GM21825 (cell line): Measurements from ENCODE around the gene NOXRED1.
"Not testable (repeated sequence)": the region's sequence is repeated elsewhere in the genome, so short reads cannot be mapped to it uniquely, and the experiment has no call there.

Experiments used
- ATAC-seq: cut with Tn5 transposase; IDR thresholded peaks from one replicate; pipeline ENCODE4 v1.9.1; 2021; ENCODE audit warnings: mild to moderate bottlenecking, moderate library complexity; ENCODE audit not compliant: unreplicated experiment

The NOXRED1 gene

GRCh38 chr14:77423423-77423822, at the start of gene NOXRED1:
NOXRED1 (minus strand) TSS chr14:77423523; CDS start chr14:77422889, 634 bp downstream.
- no peak for ATAC-seq

- ATAC-seq, result no peak
These were observed 47.0 kb upstream of the NOXRED1 start for GRCh38 chr14:77470224-77470870.

DNA sequence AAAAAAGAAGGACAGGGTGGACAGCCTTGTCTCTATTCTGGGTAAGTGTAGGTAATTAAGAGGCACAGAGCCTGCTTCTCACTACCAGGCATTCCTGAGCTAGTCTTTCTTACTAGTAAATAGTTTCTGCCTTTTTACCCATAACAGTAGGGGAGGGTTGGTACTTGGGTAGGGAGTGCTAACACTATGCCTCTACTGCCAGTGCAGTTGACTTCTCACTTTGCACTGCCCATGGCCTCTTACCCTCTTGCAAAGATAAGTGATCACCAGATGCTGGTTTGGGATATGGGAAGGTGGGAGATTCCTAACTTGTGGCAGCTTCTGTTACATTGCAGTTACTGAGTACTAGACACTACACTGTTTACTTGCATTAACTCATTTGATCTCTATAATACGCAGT, 46.2 kb upstream of the NOXRED1 start:
- no peak for ATAC-seq

- ATAC-seq, result no peak
These were observed 45.8 kb upstream of the NOXRED1 start for GRCh38 chr14:77469067-77469505.

- ATAC-seq, result no peak
These were observed 44.5 kb upstream of the NOXRED1 start for GRCh38 chr14:77467801-77468200.

GRCh38 chr14:77459072-77459723, 35.9 kb upstream of the NOXRED1 start:
- no peak for ATAC-seq

DNA sequence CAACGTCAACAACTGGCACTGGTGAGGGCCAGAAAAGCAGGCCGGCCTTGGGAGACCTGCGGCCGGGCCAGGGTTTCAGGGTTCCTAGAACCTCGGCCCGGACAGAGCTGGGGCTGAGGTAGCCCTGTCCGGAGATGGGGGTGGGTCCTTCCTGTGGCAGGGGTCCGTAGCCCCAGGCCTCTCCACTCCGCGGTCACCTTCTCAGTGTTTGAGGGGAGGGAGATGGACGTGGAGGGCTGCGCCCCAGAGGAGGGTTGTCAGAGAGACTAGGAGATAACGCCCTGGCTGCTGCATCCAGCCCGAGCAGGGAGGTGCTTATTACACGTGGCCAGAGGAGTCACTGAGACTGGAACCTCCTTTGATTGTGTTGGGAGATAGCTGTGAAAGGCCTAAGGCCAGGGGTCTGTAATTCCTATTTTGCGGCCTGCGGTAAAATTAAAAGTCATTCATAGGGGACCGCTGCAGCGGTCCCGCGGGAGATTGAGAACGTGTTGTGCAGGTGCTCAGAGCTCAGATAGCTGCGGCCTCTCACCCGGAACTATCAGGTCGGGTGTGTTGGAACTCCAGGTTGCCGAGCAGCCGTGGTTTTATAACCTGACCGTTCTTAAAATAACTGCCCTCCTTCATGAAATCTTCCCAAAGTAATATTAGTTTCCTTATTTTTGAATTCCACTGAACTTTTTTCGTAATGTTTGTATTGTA, 35.1 kb upstream of the NOXRED1 start:
- peak; percentile 9 for ATAC-seq

DNA sequence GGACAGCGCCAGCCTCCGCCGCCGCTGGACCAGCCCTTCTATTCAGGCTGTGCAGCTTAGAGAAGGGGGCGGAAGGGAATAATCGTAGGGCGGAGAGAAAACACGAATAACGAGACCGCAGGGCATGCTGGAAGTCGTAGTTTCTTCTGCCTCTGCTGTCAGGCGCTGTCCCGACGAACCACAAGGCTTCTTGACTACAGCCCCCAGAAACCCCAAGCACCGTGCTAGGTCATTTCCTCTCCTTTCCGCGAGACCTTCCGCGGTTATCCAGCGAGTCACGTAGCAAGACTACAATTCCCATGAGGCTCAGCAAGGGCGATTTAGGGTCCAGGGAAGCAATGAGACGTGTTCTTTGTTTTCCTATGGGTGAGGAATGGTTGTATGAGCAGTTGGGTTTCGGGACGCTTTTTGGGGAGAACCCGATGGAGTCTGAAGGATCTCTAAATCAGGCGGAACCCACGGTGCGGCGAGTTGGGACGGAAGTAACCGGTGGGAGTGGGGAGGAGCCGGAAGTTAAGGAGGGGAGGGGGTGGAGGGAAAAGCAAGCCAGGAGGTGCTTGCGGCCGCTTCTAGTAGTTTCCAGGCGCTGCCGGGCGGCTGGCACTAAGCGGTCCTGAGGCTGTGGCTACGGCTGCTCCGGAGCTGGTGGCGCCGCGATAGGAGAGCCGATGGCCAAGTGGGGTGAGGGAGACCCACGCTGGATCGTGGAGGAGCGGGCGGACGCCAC, 34.4 kb upstream of the NOXRED1 start, which contains the start of the genes AHSA1 and VIPAS39:
Gene AHSA1, plus strand, starts transcription at position 572 of the 727 bp plus-strand sequence. Its CDS starts 97 bp downstream, at position 669.
Gene VIPAS39, minus strand, starts transcription at position 80 of the 727 bp plus-strand sequence. CDS start 3,499 bp downstream, outside the sequence.
- peak; percentile 90 for ATAC-seq

- no peak for ATAC-seq
These were observed 33.8 kb upstream of the NOXRED1 start for GRCh38 chr14:77457115-77457521.

DNA sequence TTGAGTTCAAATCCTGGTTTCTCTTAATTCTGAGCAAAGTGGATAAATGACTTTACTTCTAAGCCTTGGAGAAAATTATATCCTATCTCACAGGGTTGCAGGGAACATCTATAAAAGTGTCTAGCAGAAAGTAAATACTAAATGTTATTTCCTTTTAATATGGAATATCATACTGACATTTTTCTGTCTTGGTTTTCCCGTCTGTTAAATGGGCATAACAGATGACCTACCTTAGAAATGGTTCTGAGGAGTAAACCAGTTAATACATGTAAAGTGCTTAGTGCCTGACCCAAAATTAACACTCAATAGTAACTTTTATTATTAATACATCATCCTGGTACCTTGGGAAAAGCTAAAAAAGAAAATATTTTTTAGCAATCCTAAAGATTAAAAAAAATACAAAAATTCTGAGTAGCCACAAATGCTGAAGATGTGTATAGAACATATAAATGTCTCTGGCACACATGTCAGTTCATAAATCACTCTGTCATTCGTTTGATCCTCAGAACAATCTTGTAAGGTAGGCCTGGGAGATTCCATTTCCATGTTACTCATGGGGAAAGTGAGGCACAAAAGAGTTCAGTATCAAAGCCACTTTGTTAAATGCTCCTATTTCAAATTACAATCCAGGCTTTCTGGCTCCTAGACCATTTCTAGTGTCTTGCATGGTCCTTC, 32.8 kb upstream of the NOXRED1 start:
- no peak for ATAC-seq

DNA sequence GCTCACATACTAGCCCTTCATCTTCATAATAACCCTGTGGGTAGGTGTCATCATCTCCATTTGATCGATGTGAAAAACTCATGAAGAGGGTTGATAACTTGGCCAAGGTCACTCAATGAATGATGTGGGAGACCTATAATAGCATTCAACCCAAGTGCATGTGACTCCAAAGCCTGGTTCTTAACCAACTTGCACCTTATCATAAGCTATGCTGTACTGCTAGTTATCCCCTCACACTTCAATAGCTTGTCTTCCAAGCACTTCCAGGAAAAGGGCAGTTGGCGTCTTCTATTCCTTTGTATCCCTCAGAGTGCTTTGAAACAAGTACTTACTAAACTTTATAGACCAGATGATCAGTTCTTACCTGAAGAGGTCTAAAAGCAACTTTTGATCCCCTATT, 18.9 kb upstream of the NOXRED1 start:
- ATAC-seq, result no peak

DNA sequence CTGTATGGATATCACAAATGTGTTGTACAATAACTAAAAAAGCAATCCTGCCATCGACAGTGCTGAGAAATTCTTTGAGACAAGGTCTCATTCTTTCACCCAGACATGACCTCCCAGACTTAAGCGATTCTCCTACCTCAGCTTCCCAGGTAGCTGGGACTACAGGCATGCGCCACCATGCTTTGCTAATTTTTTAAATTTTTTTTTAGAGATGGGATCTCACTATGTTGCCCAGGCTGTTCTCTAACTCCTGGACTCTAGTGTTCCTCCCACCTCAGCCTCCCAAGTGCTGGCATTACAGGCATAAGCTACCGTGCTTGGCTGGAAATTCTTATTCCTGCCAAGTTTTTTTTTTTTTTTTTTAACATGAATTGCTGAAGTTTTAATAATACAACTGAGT, 16.5 kb upstream of the NOXRED1 start:
- ATAC-seq, result no peak

DNA sequence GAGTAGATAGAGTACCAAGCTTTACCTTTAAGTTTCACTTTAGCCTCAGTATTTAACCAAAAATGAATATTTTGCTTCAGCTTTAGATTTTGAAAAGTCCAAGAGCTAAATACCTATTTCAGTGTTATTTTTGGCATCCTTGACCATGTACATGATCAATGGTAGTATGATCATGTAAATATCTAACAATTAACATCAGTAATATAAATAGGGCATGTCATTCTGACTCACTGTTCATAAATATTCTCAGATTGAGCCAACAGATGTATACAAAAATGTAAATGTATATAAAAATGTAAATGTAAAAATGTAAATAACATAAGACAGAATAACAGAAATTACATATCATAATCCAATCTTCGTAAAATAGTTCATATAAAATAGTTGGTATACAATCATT, 15.3 kb upstream of the NOXRED1 start:
- ATAC-seq, result no peak

GRCh38 chr14:77436042-77436441, 12.7 kb upstream of the NOXRED1 start:
- no peak for ATAC-seq

- ATAC-seq, result no peak
These were observed 3.1 kb upstream of the NOXRED1 start for GRCh38 chr14:77426396-77426795.

GRCh38 chr14:77424862-77425261, 1.5 kb upstream of the NOXRED1 start:
- no peak for ATAC-seq

DNA sequence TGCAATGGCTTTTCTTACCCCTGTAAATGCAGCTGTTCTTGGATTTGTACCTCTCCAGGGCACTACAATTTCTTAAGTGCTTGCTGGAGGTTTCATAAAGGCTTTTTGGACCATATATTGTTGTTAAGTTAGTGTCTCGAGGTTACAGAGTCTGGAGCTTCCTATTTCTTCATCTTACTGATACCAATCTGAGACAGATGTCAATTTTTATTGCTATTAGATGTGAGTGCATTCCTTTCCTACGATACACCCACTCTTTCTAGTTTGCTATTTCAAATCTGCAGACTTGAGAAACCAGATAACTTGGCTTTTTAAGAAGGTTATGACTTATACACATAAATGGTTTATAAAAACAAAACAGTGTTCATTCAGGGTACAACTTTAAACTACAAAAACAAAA, 2.1 kb downstream of the NOXRED1 start:
- no peak for ATAC-seq

GRCh38 chr14:77416836-77417235, 6.5 kb downstream of the NOXRED1 start:
- ATAC-seq, result no peak

GRCh38 chr14:77416098-77416497, 7.2 kb downstream of the NOXRED1 start:
- ATAC-seq, result not testable (repeated sequence)

DNA sequence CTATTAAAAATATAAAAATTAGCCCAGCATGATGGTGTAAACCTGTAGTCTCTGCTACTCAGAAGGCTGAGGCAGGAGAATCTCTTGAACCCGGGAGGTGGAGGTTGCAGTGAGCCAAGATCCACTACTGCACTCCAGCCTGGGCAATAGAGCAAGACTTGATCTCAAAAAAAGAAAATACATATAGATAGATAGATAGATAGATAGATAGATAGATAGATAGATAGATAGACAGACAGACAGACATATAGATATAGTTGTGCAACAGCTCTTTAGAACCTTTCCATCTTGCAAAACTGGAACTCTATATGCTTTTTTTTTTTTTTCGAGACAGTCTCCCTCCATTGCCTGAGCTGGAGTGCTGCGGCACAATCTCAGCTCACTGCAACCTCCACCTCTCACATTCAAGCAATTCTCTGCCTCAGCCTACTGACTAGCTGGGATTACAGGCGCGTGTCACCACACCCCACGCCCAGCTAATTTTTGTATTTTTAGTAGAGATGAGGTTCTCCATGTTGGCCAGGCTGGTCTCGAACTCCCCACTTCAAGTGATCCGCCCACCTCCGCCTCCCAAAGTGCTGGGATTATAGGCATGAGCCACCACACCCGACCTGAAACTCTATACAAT, 7.8 kb downstream of the NOXRED1 start:
- ATAC-seq, result not testable (repeated sequence)
